ENCODE measurements around the gene CLSTN2. TPM values are rescaled to one million over a fixed set of nuclear protein-coding genes. Genes with fewer than 3 reads are reported as not detected.
A peak's percentile ranks its signal among the peaks of the same experiment; 100 is the strongest.

CLSTN2 gene
- total and polyA plus RNA-seq, 2 experiments from 2014 or later: 3.5 to 7.0 TPM

DNA sequence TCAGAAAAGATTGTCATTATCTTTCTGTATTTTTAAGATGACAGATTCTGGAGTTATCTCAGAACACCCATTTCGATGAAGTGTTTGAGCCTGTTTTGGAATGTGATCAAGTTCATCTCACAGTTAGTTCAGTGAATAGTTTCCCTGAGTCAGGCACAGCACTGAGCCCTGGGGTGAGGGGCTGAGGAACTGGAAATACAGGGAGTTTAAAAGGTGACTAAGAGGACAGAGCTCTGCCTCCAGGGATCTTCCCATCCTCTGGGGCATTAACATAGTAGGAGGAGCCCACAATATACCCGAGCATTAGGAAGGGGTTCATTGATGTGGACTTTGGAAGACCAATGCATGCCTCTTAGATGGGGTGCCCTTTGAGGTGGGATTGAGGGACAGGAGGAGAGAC lies 355.1 kb downstream of the CLSTN2 start:
- H3K4me1 ChIP-seq (ENCODE audit: low read depth): no peaks in the 10 kb centered on the region
- H3K4me3 ChIP-seq: no peak overlapping the region
- H3K27ac ChIP-seq: no peak overlapping the region
- H3K9me3 ChIP-seq (ENCODE audit: low read depth): no peaks in the 10 kb centered on the region
- H3K27me3 ChIP-seq: peaks cover 4% of the 10 kb centered on the region
- no peak for DNase-seq (ENCODE audit: low read depth in 1 of 2, low spot score in 1 of 2)
- no peaks in the 10 kb centered on the region for H3K36me3 ChIP-seq
- TF ChIP-seq, protein P1, sequence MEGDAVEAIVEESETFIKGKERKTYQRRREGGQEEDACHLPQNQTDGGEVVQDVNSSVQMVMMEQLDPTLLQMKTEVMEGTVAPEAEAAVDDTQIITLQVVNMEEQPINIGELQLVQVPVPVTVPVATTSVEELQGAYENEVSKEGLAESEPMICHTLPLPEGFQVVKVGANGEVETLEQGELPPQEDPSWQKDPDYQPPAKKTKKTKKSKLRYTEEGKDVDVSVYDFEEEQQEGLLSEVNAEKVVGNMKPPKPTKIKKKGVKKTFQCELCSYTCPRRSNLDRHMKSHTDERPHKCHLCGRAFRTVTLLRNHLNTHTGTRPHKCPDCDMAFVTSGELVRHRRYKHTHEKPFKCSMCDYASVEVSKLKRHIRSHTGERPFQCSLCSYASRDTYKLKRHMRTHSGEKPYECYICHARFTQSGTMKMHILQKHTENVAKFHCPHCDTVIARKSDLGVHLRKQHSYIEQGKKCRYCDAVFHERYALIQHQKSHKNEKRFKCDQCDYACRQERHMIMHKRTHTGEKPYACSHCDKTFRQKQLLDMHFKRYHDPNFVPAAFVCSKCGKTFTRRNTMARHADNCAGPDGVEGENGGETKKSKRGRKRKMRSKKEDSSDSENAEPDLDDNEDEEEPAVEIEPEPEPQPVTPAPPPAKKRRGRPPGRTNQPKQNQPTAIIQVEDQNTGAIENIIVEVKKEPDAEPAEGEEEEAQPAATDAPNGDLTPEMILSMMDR (IDR thresholded peaks at IDR 0.05; ENCODE audit: low read depth, low read length): no peak

DNA sequence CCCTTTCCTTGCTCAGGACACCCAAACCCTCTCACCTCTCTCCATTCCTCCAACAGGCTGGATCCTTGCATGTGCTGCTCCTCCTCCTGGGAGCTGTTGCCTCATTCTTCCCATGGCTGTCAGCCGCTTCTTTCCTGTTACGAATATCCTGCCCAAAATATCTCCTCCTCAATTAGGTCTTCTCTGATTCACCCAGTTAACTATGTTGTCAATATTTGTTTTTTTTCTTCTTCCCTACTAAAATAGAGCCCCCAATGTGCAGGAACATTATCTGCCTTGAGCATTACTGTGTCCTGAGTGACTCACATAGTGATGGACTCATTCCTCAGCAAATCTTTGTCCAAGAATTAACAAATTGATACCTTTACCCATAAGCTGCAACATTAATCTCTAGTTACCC lies 357.2 kb downstream of the CLSTN2 start:
- DNase-seq (ENCODE audit: low read depth in 1 of 2, low spot score in 1 of 2): peak in 1 of 2 donors; percentile 7
- Histone ChIP-seq H3K27me3 (peaks cover 4% of the 10 kb centered on the region), H3K27ac (no peak overlapping the region), H3K9me3 (ENCODE audit: low read depth) (no peaks in the 10 kb centered on the region), H3K4me1 (ENCODE audit: low read depth) (no peaks in the 10 kb centered on the region), H3K36me3 (no peaks in the 10 kb centered on the region), H3K4me3 (no peak overlapping the region)
- TF ChIP-seq, protein P1 (IDR thresholded peaks at IDR 0.05; ENCODE audit: low read depth, low read length): no peak

DNA sequence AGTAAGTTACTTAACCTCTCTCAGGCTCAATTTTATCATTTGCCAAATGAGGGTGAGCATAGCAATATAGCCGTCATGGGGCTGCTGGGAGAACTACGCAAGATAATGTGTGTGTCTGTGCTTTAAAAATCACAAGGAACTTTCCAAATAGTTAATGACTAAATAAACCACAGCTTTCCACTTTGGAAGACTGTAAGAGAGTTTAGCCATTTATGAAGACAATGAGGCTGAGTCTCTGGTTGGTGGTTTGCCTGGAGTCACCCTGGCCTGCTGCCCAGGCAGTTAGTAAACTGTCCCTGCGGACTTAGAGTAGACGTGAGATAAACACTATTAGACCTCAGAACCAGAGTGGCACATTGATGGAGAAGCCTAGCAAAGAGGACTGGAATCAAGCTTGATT lies 357.7 kb downstream of the CLSTN2 start:
- Histone ChIP-seq H3K36me3 (no peaks in the 10 kb centered on the region), H3K27ac (no peak overlapping the region), H3K27me3 (peaks cover 4% of the 10 kb centered on the region), H3K4me1 (ENCODE audit: low read depth) (no peaks in the 10 kb centered on the region), H3K9me3 (ENCODE audit: low read depth) (no peaks in the 10 kb centered on the region), H3K4me3 (no peak overlapping the region)
- peak in 1 of 2 donors; percentile 47 for DNase-seq (ENCODE audit: low read depth in 1 of 2, low spot score in 1 of 2)
- TF ChIP-seq, protein P1 (IDR thresholded peaks at IDR 0.05; ENCODE audit: low read depth, low read length): no peak

DNA sequence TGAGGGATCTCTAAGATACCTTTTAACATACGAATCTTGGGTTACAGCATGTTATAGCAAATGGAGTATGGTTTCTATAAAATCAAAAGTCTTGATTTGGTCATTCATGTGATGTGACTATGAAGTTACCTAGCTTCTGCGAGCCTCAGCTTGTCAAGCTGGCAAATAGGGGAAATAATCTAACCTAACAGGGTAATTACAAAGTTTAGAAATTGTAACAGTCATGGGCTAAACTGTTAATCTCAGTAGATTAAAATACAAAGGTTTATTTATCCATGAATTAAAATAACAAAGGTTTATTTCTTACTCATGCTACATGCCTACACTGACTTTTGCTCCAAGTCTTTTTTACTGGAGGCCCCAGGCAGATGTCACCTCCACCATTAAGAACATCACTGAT lies 359.1 kb downstream of the CLSTN2 start:
- H3K27ac ChIP-seq: no peak overlapping the region
- no peak overlapping the region for H3K4me3 ChIP-seq
- H3K4me1 ChIP-seq (ENCODE audit: low read depth): no peaks in the 10 kb centered on the region
- H3K27me3 ChIP-seq: no peaks in the 10 kb centered on the region
- no peaks in the 10 kb centered on the region for H3K36me3 ChIP-seq
- no peaks in the 10 kb centered on the region for H3K9me3 ChIP-seq (ENCODE audit: low read depth)
- DNase-seq (ENCODE audit: low read depth in 1 of 2, low spot score in 1 of 2): no peak
- TF ChIP-seq, protein P1 (IDR thresholded peaks at IDR 0.05; ENCODE audit: low read depth, low read length): no peak

DNA sequence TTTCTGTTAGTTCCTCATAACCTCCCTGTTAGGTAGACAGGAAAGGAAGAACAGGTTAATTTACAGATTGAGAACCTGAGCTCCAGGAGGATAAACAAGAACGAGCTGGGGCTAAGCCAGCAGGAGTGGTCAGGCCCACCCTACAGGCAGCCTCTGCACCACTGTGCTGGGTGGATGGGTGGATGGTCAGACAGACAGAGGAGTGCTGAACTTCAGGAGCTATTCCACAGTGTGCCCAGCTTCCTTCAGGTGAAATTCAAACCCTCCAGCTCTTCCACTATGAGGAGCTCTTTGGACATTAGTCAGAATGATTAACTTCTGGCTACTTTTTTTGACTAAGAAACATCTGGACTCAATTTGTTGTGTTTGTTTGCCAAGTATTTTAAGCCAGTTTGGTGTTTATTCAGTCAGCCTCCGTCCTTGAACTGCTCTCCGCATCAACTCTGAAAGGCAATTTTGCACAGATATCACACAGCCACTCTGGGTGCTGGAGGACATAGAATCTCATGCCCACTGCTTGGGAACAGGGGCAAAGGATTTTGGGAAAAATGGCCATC lies 361.9 kb downstream of the CLSTN2 start:
- H3K36me3 ChIP-seq: no peaks in the 10 kb centered on the region
- H3K4me3 ChIP-seq: no peak overlapping the region
- no peaks in the 10 kb centered on the region for H3K9me3 ChIP-seq (ENCODE audit: low read depth)
- no peak overlapping the region for H3K27ac ChIP-seq
- H3K27me3 ChIP-seq: no peaks in the 10 kb centered on the region
- H3K4me1 ChIP-seq (ENCODE audit: low read depth): no peaks in the 10 kb centered on the region
- TF ChIP-seq, protein P1 (IDR thresholded peaks at IDR 0.05; ENCODE audit: low read depth, low read length): no peak
- DNase-seq (ENCODE audit: low read depth in 1 of 2, low spot score in 1 of 2): peak in 1 of 2 donors; percentile 8

Measured in cardiac muscle cell (in vitro differentiated cells and primary cell).